Middle frontal gyrus (tissue), 1 donor: ENCODE measurements around the gene SP100.
"Not testable (repeated sequence)": the region's sequence is repeated elsewhere in the genome, so short reads cannot be mapped to it uniquely, and the experiment has no call there.

Source experiments
- DNase-seq: peaks from one replicate; pipeline ENCODE4 v3.0.0-alpha.2; 2015; ENCODE audit warnings: low spot score; ENCODE audit errors: extremely low spot score

The SP100 gene

GRCh38 chr2:230416061-230416721 is at the start of gene SP100:
TSS of gene SP100 (plus strand) at chr2:230416201. CDS start at chr2:230416297, 96 bp downstream.
- no peak for DNase-seq

GRCh38 chr2:230382108-230382507 is 33.9 kb upstream of the SP100 start:
- DNase-seq = no peak

GRCh38 chr2:230383453-230383852 is 32.5 kb upstream of the SP100 start:
- no peak for DNase-seq

GRCh38 chr2:230384986-230385385 is 31.0 kb upstream of the SP100 start:
- no peak for DNase-seq

GRCh38 chr2:230394301-230394700 is 21.7 kb upstream of the SP100 start:
- no peak for DNase-seq

GRCh38 chr2:230398698-230399097 is 17.3 kb upstream of the SP100 start:
- not testable (repeated sequence) for DNase-seq

GRCh38 chr2:230400041-230400440 is 16.0 kb upstream of the SP100 start:
- no peak for DNase-seq

- DNase-seq = no peak
Measured at GRCh38 chr2:230400454-230400853, 15.5 kb upstream of the SP100 start.

GRCh38 chr2:230401026-230401425 is 15.0 kb upstream of the SP100 start:
- DNase-seq = not testable (repeated sequence)

GRCh38 chr2:230403746-230404145 is 12.3 kb upstream of the SP100 start:
- DNase-seq = no peak

- DNase-seq = no peak
Measured at GRCh38 chr2:230405824-230406223, 10.2 kb upstream of the SP100 start.

GRCh38 chr2:230408244-230408842 is 7.7 kb upstream of the SP100 start:
- DNase-seq = no peak

GRCh38 chr2:230409316-230409715 is 6.7 kb upstream of the SP100 start:
- DNase-seq = not testable (repeated sequence)

GRCh38 chr2:230410263-230410662 is 5.7 kb upstream of the SP100 start:
- no peak for DNase-seq

GRCh38 chr2:230410861-230411569 is 5.0 kb upstream of the SP100 start:
- no peak for DNase-seq

GRCh38 chr2:230411570-230412370 is 4.2 kb upstream of the SP100 start:
- DNase-seq = no peak

GRCh38 chr2:230412371-230412711 is 3.7 kb upstream of the SP100 start:
- no peak for DNase-seq

GRCh38 chr2:230412846-230413245 is 3.2 kb upstream of the SP100 start:
- DNase-seq = no peak

- no peak for DNase-seq
Measured at GRCh38 chr2:230413479-230413878, 2.5 kb upstream of the SP100 start.

GRCh38 chr2:230414302-230414701 is 1.7 kb upstream of the SP100 start:
- no peak for DNase-seq

GRCh38 chr2:230417436-230417835 is 1.4 kb downstream of the SP100 start:
- no peak for DNase-seq
